OCI-LY7 (cell line): ENCODE data around the gene NPY2R.

Source experiments
- CTCF ChIP-seq: fragments of 200-600 bp; sonication (generic); conservative IDR thresholded peaks from 2 replicates; pipeline ENCODE4 v1.5.1; 2014; ENCODE audit warnings: mild to moderate bottlenecking, antibody characterized with exemption, low read length, moderate library complexity, mixed read lengths
- EZH2phosphoT487 ChIP-seq: fragments of 200-600 bp; sonication (generic); IDR thresholded peaks from 2 replicates; pipeline ENCODE4 v1.6.1; 2018; ENCODE audit warnings: low read depth, borderline replicate concordance, mild to moderate bottlenecking, mixed run types, antibody characterized with exemption, low read length, moderate library complexity, mixed read lengths

GRCh38 chr4:155220025-155220424 lies 11.6 kb downstream of the NPY2R start:
- no peak for TF ChIP-seq CTCF
- no peak for TF ChIP-seq EZH2phosphoT487
